ENCODE measurements around the gene FCHO1.

GRCh38 chr19:17754634-17755442 is 3.6 kb downstream of the FCHO1 start:
- no peak for TF ChIP-seq RFX5 (IDR thresholded peaks at IDR 0.05; ENCODE audit: low read depth, low read length)
- TF ChIP-seq POLR2AphosphoS5 (IDR thresholded peaks at IDR 0.05; ENCODE audit: low read length) = no peak
- TF ChIP-seq FOXK2 (IDR thresholded peaks at IDR 0.05) = no peak

Data from GM12878 (cell line).